HCT116 (cell line): ENCODE results near the gene OR5AC2. TPM values are rescaled to one million over a fixed set of nuclear protein-coding genes. Genes with fewer than 3 reads are reported as not detected.

ENCODE experiments used
- ATAC-seq: fragments of 200-7000 bp; cut with Tn5 transposase; 2 replicates; pipeline ENCODE4 v1.9.1; 2020; ENCODE audit warnings: mild to moderate bottlenecking, moderate library complexity
- BruUV-seq: library from RNA; stranded (reverse); fragments of 400-500 nt; replicated peaks from 2 replicates; lab custom pipeline; 2021; lab: Mats Ljungman, UMichigan
- CTCF ChIA-PET: fragments of 300-600 bp; sonication (Branson Sonifier 250); formaldehyde crosslinking; loops from one replicate; lab custom pipeline; 2021; ENCODE audit warnings: antibody characterized with exemption; lab: Charles Lee
- POLR2A ChIA-PET: fragments of 300-600, 350-600 bp; sonication (Branson Sonifier 250); formaldehyde crosslinking; loops from one replicate; lab custom pipeline; 2021; ENCODE audit warnings: antibody characterized with exemption; lab: Charles Lee
- RAD21 ChIA-PET, 2 experiments: fragments of 300-600 bp; sonication (Branson Sonifier 250); formaldehyde crosslinking; loops; one replicate each; lab custom pipeline; 2023; ENCODE audit warnings: low total read pairs in 2 of 2; ENCODE audit not compliant: uncharacterized antibody in 2 of 2, unreplicated experiment in 2 of 2, low non-redundant PET in 1 of 2; lab: Charles Lee
- DNase-seq: peaks from one replicate; pipeline ENCODE4 v3.0.0-alpha.2; 2010; ENCODE audit warnings: low read depth, low spot score
- H2AFZ ChIP-seq: fragments of 200-600 bp; shearing (Covaris generic), sonication (generic); 2 replicates; pipeline ENCODE4 v1.6.1; 2017; ENCODE audit warnings: low read depth, mixed run types, mixed read lengths, antibody characterized with exemption, low read length; ENCODE audit not compliant: poor library complexity, severe bottlenecking
- H3K27ac ChIP-seq: 2 replicates; pipeline ENCODE4 v1.5.1; 2012; ENCODE audit warnings: low read depth, low read length
- H3K27me3 ChIP-seq: fragments of 200-600 bp; sonication (generic); 2 replicates; pipeline ENCODE4 v1.6.1; 2016; ENCODE audit warnings: mixed run types, low read length, mixed read lengths; ENCODE audit not compliant: insufficient read depth
- H3K36me3 ChIP-seq, 2 experiments: fragments of 200-500 bp in 1 of 2; fragments of 200-600 bp in 1 of 2; sonication (Bioruptor generic) in 1 of 2; sonication (generic) in 1 of 2; 2 replicates each; pipeline versions ENCODE4 v1.5.1 to v1.6.1; 2014 to 2016; ENCODE audit warnings: low read length in 2 of 2, inconsistent platforms in 1 of 2, mixed read lengths in 1 of 2, mixed run types in 1 of 2; ENCODE audit not compliant: insufficient read depth in 2 of 2, control insufficient read depth in 1 of 2
- H3K4me1 ChIP-seq, 2 experiments: fragments of 200-600 bp in 1 of 2; sonication (generic) in 1 of 2; 2 replicates each; pipeline versions ENCODE4 v1.5.1 to v1.6.1; 2012 to 2017; ENCODE audit warnings: low read length in 2 of 2, inconsistent platforms in 1 of 2, mild to moderate bottlenecking in 1 of 2, mixed read lengths in 1 of 2, mixed run types in 1 of 2, moderate library complexity in 1 of 2; ENCODE audit not compliant: insufficient read depth in 2 of 2, control insufficient read depth in 1 of 2
- H3K4me2 ChIP-seq: fragments of 200-600 bp; sonication (generic); 2 replicates; pipeline ENCODE4 v1.6.1; 2017; ENCODE audit warnings: mixed run types, low read length, mixed read lengths
- H3K4me3 ChIP-seq, 2 experiments: fragments of 200-600 bp in 1 of 2; sonication (generic) in 1 of 2; replicated peaks in 1 of 2; 2 replicates each; pipeline ENCODE4 v1.5.1; 2011 to 2016; ENCODE audit warnings: low read length in 2 of 2, control low read depth in 1 of 2, low read depth in 1 of 2, mild to moderate bottlenecking in 1 of 2, mixed read lengths in 1 of 2, mixed run types in 1 of 2
- H3K79me2 ChIP-seq: fragments of 200-600 bp; sonication (generic); 2 replicates; pipeline ENCODE4 v1.6.1; 2017; ENCODE audit warnings: mild to moderate bottlenecking, mixed run types, low read length, moderate library complexity, mixed read lengths; ENCODE audit not compliant: insufficient read depth
- H3K9ac ChIP-seq: fragments of 200-600 bp; sonication (generic); 2 replicates; pipeline ENCODE4 v1.6.1; 2016; ENCODE audit warnings: low read length, mixed read lengths
- H3K9me2 ChIP-seq: fragments of 200-600 bp; sonication (generic), shearing (Covaris generic); 2 replicates; pipeline ENCODE4 v1.6.1; 2017; ENCODE audit warnings: mixed run types, mild to moderate bottlenecking, moderate library complexity; ENCODE audit not compliant: insufficient read depth
- H3K9me3 ChIP-seq, 2 experiments: fragments of 200-500 bp in 1 of 2; fragments of 200-600 bp in 1 of 2; sonication (Bioruptor generic) in 1 of 2; sonication (generic) in 1 of 2; 2 replicates each; pipeline ENCODE4 v1.6.1; 2014 to 2017; ENCODE audit warnings: low read length in 2 of 2, mixed read lengths in 2 of 2, inconsistent platforms in 1 of 2, low read depth in 1 of 2, mild to moderate bottlenecking in 1 of 2, mixed run types in 1 of 2, moderate library complexity in 1 of 2; ENCODE audit not compliant: control insufficient read depth in 1 of 2, insufficient read depth in 1 of 2
- H4K20me1 ChIP-seq: fragments of 200-600 bp; sonication (generic), shearing (Covaris generic); 2 replicates; pipeline ENCODE4 v1.6.1; 2017; ENCODE audit warnings: mixed run types, mild to moderate bottlenecking, moderate library complexity; ENCODE audit not compliant: insufficient read depth
- CBX3 ChIP-seq: IDR thresholded peaks from 2 replicates; pipeline ENCODE4 v1.6.1; 2012; ENCODE audit warnings: low read depth
- ELF1 ChIP-seq: IDR thresholded peaks from 2 replicates; pipeline ENCODE4 v1.6.1; 2012; ENCODE audit warnings: low read depth, borderline replicate concordance
- EZH2phosphoT487 ChIP-seq: fragments of 200-600 bp; IDR thresholded peaks from 2 replicates; pipeline ENCODE4 v1.6.1; 2018; ENCODE audit warnings: antibody characterized with exemption, borderline replicate concordance
- JUND ChIP-seq: IDR thresholded peaks from 2 replicates; pipeline ENCODE4 v1.6.1; 2012
- POLR2AphosphoS5 ChIP-seq: IDR thresholded peaks from 2 replicates; pipeline ENCODE4 v1.6.1; 2011; ENCODE audit warnings: mild to moderate bottlenecking, low read depth, low read length, moderate library complexity
- RAD21 ChIP-seq: IDR thresholded peaks from 2 replicates; pipeline ENCODE4 v1.6.1; 2012; ENCODE audit warnings: low read depth, mild to moderate bottlenecking
- SIN3A ChIP-seq: IDR thresholded peaks from 2 replicates; pipeline ENCODE4 v1.6.1; 2012; ENCODE audit warnings: low read depth
- ZFX ChIP-seq: fragments of 450-650 bp; IDR thresholded peaks from 2 replicates; pipeline ENCODE4 v1.6.1; 2017
- ZNF274 ChIP-seq: fragments of 200-500 bp; sonication (Bioruptor generic); IDR thresholded peaks from 2 replicates; pipeline ENCODE4 v1.6.1; 2014; ENCODE audit warnings: mild to moderate bottlenecking, low read depth, low read length, inconsistent platforms
- intact Hi-C: fragments of 100-400 bp; cut with micrococcal nuclease; formaldehyde crosslinking; loops from 2 replicates; pipeline ENCODE4 v1.10.0; 2022
- total RNA-seq: library from RNA; stranded (reverse); gene quantifications from one replicate; pipeline ENCODE4 v1.2.1, GENCODE V29; 2021; ENCODE audit not compliant: unreplicated experiment
- TF ChIP-seq, protein P1 (sequence below): IDR thresholded peaks from 2 replicates; pipeline ENCODE4 v1.6.1; 2012; ENCODE audit warnings: low read depth
- TF ChIP-seq, protein P2 (sequence below): IDR thresholded peaks from 2 replicates; pipeline ENCODE4 v1.6.1; 2012
- TF ChIP-seq, protein P3 (sequence below): IDR thresholded peaks from 2 replicates; pipeline ENCODE4 v1.6.1; 2012

The OR5AC2 gene
- total RNA-seq, 1 experiment from 2014 or later = not detected

GRCh38 chr3:98108162-98108561, 21.2 kb downstream of the OR5AC2 start:
- no peaks in the 10 kb centered on the region for H3K79me2 ChIP-seq
- no peaks in the 10 kb centered on the region for H3K4me1 ChIP-seq
- no peaks in the 10 kb centered on the region for H3K36me3 ChIP-seq
- H3K9me3 ChIP-seq = no peaks in the 10 kb centered on the region
- H3K4me2 ChIP-seq = no peak overlapping the region
- H3K9me2 ChIP-seq = no peaks in the 10 kb centered on the region
- H3K9ac ChIP-seq = no peak overlapping the region
- H3K4me3 ChIP-seq = no peak overlapping the region
- ATAC-seq = no peak
- no peaks in the 10 kb centered on the region for H3K27me3 ChIP-seq
- no peaks in the 10 kb centered on the region for H4K20me1 ChIP-seq
- no peak overlapping the region for H3K27ac ChIP-seq
- intact Hi-C loops = no loop called here
- ChIA-PET RAD21 (no interaction called here), POLR2A (no interaction called here), CTCF (no interaction called here)
- H2AFZ ChIP-seq = no peak overlapping the region
- BruUV-seq = no TSS peak
- TF ChIP-seq, protein P1, sequence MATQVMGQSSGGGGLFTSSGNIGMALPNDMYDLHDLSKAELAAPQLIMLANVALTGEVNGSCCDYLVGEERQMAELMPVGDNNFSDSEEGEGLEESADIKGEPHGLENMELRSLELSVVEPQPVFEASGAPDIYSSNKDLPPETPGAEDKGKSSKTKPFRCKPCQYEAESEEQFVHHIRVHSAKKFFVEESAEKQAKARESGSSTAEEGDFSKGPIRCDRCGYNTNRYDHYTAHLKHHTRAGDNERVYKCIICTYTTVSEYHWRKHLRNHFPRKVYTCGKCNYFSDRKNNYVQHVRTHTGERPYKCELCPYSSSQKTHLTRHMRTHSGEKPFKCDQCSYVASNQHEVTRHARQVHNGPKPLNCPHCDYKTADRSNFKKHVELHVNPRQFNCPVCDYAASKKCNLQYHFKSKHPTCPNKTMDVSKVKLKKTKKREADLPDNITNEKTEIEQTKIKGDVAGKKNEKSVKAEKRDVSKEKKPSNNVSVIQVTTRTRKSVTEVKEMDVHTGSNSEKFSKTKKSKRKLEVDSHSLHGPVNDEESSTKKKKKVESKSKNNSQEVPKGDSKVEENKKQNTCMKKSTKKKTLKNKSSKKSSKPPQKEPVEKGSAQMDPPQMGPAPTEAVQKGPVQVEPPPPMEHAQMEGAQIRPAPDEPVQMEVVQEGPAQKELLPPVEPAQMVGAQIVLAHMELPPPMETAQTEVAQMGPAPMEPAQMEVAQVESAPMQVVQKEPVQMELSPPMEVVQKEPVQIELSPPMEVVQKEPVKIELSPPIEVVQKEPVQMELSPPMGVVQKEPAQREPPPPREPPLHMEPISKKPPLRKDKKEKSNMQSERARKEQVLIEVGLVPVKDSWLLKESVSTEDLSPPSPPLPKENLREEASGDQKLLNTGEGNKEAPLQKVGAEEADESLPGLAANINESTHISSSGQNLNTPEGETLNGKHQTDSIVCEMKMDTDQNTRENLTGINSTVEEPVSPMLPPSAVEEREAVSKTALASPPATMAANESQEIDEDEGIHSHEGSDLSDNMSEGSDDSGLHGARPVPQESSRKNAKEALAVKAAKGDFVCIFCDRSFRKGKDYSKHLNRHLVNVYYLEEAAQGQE = no peak
- TF ChIP-seq ZFX = no peak
- TF ChIP-seq, protein P2, sequence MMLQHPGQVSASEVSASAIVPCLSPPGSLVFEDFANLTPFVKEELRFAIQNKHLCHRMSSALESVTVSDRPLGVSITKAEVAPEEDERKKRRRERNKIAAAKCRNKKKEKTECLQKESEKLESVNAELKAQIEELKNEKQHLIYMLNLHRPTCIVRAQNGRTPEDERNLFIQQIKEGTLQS = no peak
- no peak for TF ChIP-seq ZNF274
- TF ChIP-seq JUND = no peak
- no peak for TF ChIP-seq CBX3
- TF ChIP-seq, protein P3, sequence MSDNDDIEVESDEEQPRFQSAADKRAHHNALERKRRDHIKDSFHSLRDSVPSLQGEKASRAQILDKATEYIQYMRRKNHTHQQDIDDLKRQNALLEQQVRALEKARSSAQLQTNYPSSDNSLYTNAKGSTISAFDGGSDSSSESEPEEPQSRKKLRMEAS = no peak
- TF ChIP-seq EZH2phosphoT487 = no peak
- no peak for TF ChIP-seq ELF1
- no peak for TF ChIP-seq SIN3A
- TF ChIP-seq RAD21 = no peak
- TF ChIP-seq POLR2AphosphoS5 = no peak
- no peak for DNase-seq
